ENCODE data around the gene MAP2K6.

- TF ChIP-seq CTCF (IDR thresholded peaks at IDR 0.05) (no peak), POLR2A (IDR thresholded peaks at IDR 0.05) (no peak)
These were observed 47.5 kb downstream of the MAP2K6 start for GRCh38 chr17:69461951-69462369.
